Omental fat pad (tissue), 4 donors: ENCODE measurements around the gene ANKRD33B. TPM values are rescaled to one million over a fixed set of nuclear protein-coding genes. Genes with fewer than 3 reads are reported as not detected.

Experiments
- ATAC-seq: fragments of 150-250 bp; one replicate; pipeline ENCODE4 v1.9.1; 2016; ENCODE audit warnings: mild to moderate bottlenecking, moderate library complexity; ENCODE audit not compliant: low FRiP score
- DNase-seq: peaks from one replicate; pipeline ENCODE4 v3.0.0-alpha.2; 2019; ENCODE audit warnings: low spot score
- total RNA-seq, 4 donors: library from RNA; depleted of rRNA; stranded (reverse); fragments of >200 nt; gene quantifications; one replicate each; pipeline ENCODE4 v1.1.0, GENCODE V29; 2016
- TF ChIP-seq, protein P1 (sequence below), 3 donors: fragments of 450-650 bp; IDR thresholded peaks; one replicate each; pipeline ENCODE4 v1.5.1; 2016 to 2017; ENCODE audit warnings: antibody characterized with exemption in 3 of 3, mild to moderate bottlenecking in 3 of 3, moderate library complexity in 2 of 3

ANKRD33B gene
- total RNA-seq, 4 donors from 2014 or later: 6.2 to 25.5 (median 8.1) TPM

DNA sequence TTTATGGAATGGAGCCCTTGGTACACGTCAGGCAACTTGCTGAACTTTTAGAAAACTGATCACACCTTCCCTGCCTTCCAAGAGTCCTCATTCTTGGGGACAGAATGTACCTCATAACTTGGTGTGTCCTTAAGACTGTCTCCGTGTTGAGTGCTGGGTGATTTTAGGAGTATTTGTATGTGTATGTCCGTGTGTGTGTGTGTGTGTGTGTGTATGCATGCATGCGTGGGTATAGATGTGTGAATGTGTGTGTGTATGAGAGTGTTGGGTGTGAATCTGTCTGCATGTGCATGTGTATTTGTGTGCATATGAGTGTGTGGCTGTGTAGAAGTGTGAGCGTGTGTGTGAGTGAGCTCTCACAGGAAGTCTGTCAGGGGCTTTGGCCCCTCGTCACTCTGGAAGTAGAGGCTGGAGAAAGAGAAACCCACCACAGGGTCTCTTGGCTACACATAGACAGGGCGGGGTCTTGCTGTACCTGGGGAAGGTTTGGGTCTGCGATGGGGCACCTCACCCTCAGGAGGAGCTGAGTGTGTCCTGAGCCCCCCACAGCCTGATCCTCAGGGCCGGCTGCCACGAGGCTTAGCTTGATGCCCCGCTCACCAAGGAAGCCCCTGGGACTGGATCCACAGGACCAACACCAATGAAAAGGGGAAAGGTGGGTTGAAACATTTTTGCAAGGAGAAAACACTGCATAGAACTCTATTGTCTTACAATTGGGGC, 33.1 kb upstream of the ANKRD33B start:
- DNase-seq (no peak), ATAC-seq (no peak)
- TF ChIP-seq, protein P1, sequence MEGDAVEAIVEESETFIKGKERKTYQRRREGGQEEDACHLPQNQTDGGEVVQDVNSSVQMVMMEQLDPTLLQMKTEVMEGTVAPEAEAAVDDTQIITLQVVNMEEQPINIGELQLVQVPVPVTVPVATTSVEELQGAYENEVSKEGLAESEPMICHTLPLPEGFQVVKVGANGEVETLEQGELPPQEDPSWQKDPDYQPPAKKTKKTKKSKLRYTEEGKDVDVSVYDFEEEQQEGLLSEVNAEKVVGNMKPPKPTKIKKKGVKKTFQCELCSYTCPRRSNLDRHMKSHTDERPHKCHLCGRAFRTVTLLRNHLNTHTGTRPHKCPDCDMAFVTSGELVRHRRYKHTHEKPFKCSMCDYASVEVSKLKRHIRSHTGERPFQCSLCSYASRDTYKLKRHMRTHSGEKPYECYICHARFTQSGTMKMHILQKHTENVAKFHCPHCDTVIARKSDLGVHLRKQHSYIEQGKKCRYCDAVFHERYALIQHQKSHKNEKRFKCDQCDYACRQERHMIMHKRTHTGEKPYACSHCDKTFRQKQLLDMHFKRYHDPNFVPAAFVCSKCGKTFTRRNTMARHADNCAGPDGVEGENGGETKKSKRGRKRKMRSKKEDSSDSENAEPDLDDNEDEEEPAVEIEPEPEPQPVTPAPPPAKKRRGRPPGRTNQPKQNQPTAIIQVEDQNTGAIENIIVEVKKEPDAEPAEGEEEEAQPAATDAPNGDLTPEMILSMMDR (IDR thresholded peaks at IDR 0.05): no peak

DNA sequence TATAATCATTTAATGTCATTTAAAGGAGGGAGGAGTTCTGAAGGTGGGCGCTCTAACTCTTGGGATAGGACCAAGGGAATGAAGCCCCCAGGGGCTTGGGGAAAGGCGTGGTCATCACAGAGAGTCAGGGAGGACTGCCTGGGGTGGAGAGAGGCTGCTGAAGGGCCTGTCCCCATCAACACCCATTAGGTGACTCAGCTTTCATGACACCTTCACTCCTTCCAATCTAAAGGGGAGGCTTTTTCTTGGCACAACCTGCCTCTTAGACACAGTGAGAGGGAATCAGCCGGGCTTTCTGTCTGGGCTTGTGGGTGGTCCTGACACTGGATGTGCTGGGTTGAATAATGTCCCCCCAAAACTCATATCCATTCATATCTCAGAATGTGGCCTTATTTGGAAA, 31.4 kb upstream of the ANKRD33B start:
- DNase-seq: no peak
- TF ChIP-seq, protein P1 (IDR thresholded peaks at IDR 0.05): no peak
- no peak for ATAC-seq

DNA sequence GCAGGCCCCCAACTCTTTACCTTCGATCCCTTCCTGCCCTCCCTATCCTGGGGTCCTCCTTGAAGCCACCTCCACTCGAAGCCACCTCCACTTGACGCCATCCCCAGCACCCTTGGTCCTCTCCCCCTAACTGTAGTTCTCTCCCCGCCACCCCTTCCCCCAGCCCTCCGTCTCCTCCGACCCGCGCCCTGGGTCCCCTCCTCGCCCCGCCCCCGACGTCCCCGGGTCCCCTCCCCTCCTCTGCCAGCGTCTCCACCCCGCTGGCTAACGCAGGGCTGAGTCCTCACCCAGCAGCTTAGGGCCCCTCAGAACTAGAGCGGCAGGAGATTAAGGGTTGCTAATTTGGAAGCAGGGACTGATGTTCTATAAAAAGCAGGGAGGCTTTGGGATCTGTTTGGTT, 30.6 kb upstream of the ANKRD33B start:
- no peak for DNase-seq
- no peak for ATAC-seq
- TF ChIP-seq, protein P1 (IDR thresholded peaks at IDR 0.05): no peak

DNA sequence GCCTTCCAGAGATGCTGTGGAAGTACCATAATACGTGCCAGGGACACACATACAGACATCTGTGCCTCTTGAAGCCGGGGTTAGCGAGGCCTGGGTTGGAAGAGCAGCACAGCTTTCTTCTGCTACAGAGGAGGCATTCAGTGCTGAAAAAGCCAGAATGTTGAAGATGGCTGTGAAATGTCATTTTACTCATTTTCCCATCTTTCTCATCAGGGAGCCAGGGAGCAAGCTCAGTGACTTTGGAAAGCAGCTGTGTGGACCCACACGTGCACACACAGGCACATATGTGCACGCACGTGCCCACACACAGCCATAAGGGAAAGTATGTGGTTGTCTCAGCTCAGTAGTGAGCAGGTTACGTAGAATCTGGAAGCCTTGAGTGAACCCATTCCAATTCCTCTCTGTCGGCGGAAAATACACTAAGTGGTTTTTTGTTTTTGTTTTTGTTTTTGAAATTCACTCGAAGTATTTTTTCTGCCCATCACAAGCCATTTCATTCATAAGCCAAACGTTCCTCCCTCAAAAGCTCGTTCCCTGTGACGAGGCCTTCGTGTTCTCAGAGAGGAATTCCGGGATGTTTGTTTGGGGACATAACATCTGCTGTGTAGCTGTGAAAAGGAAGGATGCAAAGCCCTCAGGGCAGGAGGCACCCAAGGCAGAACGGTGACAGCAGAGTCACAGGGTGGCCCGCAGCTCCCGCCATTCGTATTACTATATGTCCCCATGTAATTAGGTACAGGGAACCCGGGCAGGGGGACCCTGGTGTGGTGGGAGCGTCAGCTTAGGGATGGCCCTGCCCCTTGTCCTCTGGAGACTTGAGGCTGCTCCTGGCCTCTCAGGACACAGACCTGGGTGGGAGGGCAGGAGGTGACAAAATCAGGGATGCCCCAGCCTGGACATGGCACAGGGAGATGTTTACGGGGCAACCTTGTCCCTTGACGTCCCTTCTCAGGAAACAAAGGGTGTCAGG, 29.0 kb upstream of the ANKRD33B start:
- DNase-seq (no peak), ATAC-seq (no peak)
- TF ChIP-seq, protein P1 (IDR thresholded peaks at IDR 0.05): no peak

DNA sequence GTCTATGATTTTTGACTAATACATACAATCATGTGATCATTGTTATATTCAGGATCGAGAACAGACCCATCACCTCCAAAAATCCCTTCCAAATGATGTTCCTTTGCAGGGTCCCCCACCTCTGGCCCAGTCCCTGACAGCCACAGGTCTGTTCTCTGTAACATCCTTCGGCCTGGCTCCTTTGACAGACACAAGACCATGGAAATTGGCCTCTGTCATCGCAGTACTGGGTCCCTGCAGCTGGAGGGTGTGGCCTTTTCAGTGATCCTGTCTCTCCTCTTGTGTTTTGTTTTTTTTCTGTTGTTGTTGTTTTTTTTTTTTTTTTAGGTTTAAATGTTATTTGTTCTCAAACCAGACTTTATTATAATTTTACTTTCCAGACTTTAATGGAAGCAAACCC, 27.4 kb upstream of the ANKRD33B start:
- ATAC-seq: no peak
- TF ChIP-seq, protein P1 (IDR thresholded peaks at IDR 0.05): no peak
- no peak for DNase-seq

DNA sequence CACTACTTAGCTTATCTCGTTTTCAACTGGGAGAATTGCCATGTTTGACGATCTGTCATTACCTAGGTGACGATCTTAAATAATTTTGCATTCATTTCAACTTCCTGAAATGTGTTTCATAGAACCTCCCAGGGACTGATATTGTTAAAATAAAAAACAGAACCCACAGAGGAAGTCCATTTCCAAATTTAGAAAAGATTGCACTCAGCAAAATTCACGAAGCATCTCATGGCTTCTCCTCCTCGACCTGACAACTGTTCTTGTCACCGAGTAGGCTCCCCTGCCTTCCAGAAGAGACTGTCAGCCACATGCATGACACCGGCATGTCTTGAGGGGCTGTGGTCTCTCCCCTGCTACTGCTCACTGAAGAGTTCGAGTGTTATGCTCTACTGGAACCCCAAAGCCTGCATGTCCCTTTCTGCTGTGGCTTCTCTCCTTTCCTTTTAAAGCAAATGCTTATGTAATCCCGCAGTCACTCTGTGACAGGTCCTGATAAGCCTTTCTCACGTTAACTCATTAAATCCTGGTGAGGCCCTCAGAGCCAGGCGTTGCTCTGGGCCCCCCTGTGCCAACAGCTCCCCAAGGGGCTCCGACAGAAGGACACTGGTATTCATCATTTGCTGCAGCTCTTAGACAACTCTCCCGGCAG, 26.8 kb upstream of the ANKRD33B start:
- DNase-seq (no peak), ATAC-seq (no peak)
- TF ChIP-seq, protein P1 (IDR thresholded peaks at IDR 0.05): no peak
